ENCODE measurements around the gene NR1D2.
A peak's percentile ranks its signal among the peaks of the same experiment; 100 is the strongest.
"Not testable (repeated sequence)": the region's sequence is repeated elsewhere in the genome, so short reads cannot be mapped to it uniquely, and the experiment has no call there.

The NR1D2 gene

DNA sequence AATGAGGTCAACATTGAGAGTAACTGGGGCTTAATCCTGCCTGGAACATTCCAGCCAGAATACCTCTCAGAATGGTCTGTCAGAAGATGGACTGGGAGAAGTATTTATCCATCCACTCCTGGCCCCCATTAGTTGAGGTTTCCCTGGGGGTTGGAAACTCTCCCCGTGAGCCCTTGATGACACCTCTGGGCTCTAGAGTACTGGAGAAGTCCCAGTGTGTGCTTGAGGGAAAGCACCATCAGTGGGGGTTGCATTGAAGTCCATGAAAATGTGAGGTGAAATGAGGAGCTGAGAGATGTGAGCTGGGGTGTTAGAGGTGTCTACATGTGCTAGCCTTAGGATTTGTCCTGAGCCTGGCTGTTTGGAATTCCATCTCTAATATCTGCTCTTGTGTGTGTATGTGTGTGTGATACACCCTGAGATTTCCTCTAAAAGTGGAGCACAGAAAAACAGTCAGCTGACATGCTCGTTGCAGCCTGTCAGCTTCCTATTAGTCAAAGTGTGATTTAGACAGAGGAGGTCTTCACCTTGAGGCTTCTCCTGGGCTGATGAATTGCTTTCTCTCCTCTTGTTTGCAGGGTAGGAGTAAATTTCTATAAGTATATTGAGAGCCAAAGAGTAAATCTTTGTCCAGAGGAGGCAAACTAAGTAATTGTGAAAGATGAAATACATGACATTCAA, 67.6 kb downstream of the NR1D2 start:
- no peak for DNase-seq

DNA sequence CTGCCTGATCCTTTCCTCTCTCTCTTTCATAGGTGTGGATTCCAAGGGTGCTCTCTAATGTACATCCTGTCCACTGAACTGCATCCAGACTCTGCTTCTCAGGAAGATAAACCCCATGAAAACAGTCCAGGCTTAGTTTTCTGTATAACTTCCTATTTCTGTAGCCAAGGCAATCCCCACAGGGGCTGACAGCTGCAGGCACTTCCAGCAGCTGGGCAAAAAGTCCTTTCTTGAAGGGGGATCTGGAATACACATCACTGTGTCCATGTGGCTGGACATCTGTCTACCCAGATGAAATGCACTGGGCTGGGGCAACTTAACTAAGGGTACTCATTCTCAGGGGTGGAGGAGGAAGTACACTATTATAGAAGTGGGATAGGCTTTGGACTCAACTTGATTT, 72.2 kb downstream of the NR1D2 start:
- no peak for DNase-seq

DNA sequence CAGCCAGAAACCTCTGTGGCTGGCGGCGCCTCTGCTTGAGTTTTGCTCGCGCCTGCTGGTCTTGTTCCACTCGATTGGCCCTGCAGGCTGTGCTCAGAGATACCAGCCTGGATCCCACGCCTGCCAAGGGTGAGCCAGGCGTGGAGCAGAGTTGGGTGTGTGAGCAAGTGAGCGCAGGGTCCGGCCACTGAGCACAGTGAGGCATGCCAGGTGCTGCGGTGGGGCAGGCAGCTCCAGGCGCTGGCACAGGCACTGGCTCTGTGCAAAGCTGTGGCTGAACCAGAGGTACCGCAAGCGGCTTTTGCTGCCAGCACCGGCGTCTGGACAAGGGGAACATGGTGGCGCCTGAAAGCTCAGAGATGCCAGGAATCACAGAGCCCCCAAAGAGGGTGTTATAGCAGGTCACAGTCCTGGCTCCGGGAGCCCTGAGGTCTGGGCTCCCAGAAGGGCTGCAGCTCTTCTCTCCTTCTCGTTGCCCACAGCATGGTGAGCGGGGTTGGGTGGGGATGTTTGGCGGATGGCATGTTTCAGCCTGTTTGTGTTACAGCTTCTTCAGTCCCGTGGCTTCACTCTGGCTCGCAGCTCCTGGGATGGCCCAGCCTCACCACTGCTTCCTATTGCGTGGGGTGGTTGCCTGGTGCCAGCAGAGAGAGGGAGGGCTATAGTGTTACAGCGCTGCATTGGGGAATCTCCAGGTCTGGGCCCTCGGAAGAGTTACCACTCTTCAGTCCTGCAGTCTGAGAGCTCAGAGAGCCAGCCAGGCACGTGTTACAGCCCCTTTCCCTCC, 73.9 kb downstream of the NR1D2 start:
- no peak for DNase-seq

DNA sequence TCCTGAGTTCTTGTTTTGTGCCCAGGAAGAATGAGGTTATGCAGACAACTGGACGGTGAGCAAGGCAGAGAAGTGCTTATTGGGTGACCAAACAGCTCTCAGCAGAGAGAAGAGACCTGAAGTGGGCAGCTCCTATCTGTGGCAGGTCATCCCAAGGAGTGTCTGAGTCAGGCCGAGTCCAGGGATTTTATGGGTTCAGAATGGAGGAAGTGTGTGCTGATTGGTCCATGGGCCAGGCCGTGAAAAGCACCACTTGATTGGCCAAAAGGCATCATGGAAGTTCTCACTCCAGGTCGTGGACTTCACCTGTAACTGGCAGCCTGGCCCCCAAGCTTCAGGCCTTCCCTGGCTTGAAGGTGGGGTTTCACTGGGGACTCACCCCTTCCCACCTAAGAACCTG, 74.5 kb downstream of the NR1D2 start:
- DNase-seq = no peak

DNA sequence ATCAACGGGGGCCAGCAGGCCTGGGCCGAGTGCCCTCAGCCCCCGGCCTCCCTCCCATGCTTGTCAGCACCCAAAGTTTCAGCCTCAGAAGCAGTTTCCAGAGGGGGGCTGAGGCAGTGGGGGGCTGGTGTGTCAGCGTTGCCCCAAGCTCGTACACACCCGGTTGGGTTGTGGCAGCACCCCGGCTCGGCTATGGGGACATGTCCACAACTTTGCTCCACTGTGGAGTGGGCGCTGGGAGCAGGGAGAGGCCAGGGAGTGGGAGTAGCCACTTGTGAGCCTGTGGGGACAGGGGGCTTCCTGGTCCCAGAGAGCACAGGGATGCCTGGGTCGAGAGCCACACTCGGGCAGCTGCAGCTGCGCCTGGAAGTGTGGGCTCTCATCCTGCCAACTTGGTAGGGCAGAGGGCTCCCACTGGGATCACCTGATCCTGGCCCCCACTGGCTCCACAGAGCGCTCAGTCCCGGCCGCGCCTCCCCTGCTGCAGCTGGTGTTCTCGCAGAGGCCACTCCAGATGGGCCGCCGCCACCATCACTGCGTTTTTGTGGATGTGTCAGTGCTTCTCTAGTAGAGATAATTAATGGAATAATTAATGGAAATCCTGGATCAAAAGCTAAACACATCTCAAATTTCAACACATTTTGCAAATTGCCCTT, 75.1 kb downstream of the NR1D2 start:
- DNase-seq = peak; percentile 11

DNA sequence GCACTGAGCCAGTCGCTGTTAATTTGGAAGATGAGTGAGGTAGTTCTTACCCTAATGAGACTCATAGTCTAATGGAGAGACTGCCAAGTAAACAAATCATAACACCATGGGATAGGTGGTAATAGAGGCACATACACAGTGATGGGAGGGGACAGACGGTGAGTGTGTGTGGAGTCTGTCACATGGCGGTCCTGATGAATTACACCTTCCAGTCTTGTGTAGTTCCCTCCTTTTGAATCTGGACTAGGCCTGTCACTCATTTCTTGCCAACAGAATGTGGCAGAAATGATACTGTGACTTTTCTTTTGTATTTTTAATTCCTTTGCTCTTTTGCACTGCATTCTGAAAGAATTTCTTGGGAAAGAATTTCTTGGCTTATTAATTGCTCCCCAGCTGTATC, 78.1 kb downstream of the NR1D2 start:
- DNase-seq = peak; percentile 73

DNA sequence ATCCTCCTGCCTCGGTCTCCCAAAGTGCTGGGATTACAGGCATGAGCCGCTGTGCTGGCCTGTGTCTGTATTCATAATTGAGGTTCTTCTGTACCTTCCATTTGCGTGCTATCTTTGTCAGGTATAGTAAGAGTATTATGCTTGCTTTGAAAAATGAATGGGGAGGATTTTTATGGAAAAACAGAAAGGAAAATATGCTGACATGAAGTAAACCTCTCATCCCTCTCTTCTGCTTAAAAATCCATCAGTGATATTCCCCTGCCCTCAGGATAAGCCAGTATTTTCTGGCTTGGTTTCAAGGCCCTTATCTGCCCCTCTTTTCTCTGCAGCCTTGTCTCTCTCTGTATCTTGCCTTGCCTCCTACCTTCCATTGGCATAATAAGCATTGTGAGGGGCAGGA, 80.7 kb downstream of the NR1D2 start:
- no peak for DNase-seq

DNA sequence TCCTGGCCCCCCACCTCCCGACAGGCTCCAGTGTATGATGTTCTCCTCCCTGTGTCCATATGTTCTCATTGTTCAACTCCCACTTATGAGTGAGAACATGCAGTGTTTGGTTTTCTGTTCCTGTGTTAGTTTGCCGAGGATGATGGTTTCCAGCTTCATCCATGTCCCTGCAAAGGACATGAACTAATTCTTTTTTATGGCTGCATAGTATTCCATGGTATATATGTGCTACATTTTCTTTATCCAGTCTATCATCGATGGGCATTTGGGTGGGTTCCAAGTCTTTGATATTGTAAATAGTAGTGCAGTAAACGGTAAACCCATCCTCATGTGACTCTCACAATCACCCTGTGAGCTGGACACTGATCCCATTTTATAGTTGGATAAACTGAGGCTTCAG, 81.6 kb downstream of the NR1D2 start:
- DNase-seq = not testable (repeated sequence)

DNA sequence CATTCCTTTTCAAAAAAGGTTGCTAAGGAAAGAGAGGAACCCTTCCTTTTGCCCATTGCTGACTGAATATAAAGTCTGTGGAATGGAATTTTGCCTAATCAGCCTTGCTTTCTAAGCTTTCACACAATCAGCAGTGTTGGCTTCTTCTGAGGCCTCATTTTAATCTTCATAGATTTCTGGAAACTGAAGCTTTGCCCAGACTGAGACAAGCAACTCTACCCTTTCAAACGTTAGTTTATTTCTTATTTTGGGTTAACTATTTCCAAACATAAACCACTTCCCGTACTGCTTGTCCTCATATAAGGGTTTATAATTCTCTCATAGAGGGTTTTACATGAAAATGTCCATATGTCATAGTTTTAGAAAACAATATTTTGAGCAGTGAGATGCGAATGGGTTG, 82.9 kb downstream of the NR1D2 start:
- DNase-seq = no peak
